IMR-90 (cell line): ENCODE measurements around the gene DACT2. TPM values are rescaled to one million over a fixed set of nuclear protein-coding genes. Genes with fewer than 3 reads are reported as not detected.

Source experiments
- ATAC-seq: fragments of 200-7000 bp; cut with Tn5 transposase; 2 replicates; pipeline ENCODE4 v1.9.1; 2020; ENCODE audit warnings: low read depth, mild to moderate bottlenecking, moderate library complexity
- BruUV-seq: library from RNA; stranded (reverse); fragments of 400-500 nt; replicated peaks from 2 replicates; lab custom pipeline; 2021; lab: Mats Ljungman, UMichigan
- CTCF ChIA-PET: fragments of 300-600 bp; formaldehyde crosslinking; extraction: SDS; loops from one replicate; lab custom pipeline; 2021; ENCODE audit warnings: antibody characterized with exemption; lab: Yijun Ruan, JAX
- POLR2A ChIA-PET: fragments of 300-600 bp; sonication (Branson Sonifier 250); formaldehyde crosslinking; loops from one replicate; lab custom pipeline; 2022; ENCODE audit warnings: antibody characterized with exemption; ENCODE audit not compliant: unreplicated experiment; lab: Charles Lee
- DNase-seq: peaks from one replicate; pipeline ENCODE4 v3.0.0; 2013
- H2AFZ ChIP-seq: replicated peaks from 2 replicates; pipeline ENCODE3; 2013; ENCODE audit warnings: low read length, mild to moderate bottlenecking; ENCODE audit not compliant: poor library complexity
- H2AK5ac ChIP-seq: 2 replicates; pipeline ENCODE4 v1.6.1; 2013; ENCODE audit warnings: low read depth, low read length, inconsistent platforms
- H2AK9ac ChIP-seq: replicated peaks from 2 replicates; pipeline ENCODE3; 2013; ENCODE audit warnings: mild to moderate bottlenecking, low read depth, low read length, moderate library complexity; ENCODE audit not compliant: poor library complexity
- H2BK120ac ChIP-seq: 2 replicates; pipeline ENCODE4 v1.6.1; 2013; ENCODE audit warnings: low read depth, low read length, inconsistent platforms
- H2BK15ac ChIP-seq: 3 replicates; pipeline ENCODE4 v1.6.1; 2013; ENCODE audit warnings: low read depth, low read length, inconsistent platforms
- H2BK20ac ChIP-seq: 2 replicates; pipeline ENCODE4 v1.6.1; 2013; ENCODE audit warnings: low read depth, mild to moderate bottlenecking, inconsistent platforms, low read length, moderate library complexity
- H2BK5ac ChIP-seq: 2 replicates; pipeline ENCODE4 v1.6.1; 2013; ENCODE audit warnings: mild to moderate bottlenecking, low read depth, low read length, inconsistent platforms; ENCODE audit not compliant: poor library complexity, severe bottlenecking
- H3K14ac ChIP-seq: replicated peaks from 2 replicates; pipeline ENCODE4 v1.6.1; 2013; ENCODE audit warnings: low read depth, low read length, inconsistent platforms
- H3K18ac ChIP-seq: 2 replicates; pipeline ENCODE4 v1.6.1; 2013; ENCODE audit warnings: low read depth, low read length, control low read depth
- H3K23ac ChIP-seq: 2 replicates; pipeline ENCODE4 v1.6.1; 2013; ENCODE audit warnings: low read depth, low read length, inconsistent platforms
- H3K27ac ChIP-seq: 2 replicates; pipeline ENCODE4 v1.5.1; 2013; ENCODE audit warnings: mild to moderate bottlenecking, control low read depth, low read length; ENCODE audit not compliant: insufficient read depth
- H3K27me3 ChIP-seq: 2 replicates; pipeline ENCODE4 v1.6.1; 2013; ENCODE audit warnings: low read length; ENCODE audit not compliant: control insufficient read depth, insufficient read depth
- H3K36me3 ChIP-seq: 2 replicates; pipeline ENCODE4 v1.6.1; 2013; ENCODE audit warnings: low read length, mixed read lengths; ENCODE audit not compliant: control insufficient read depth, insufficient read depth
- H3K4ac ChIP-seq: 2 replicates; pipeline ENCODE4 v1.6.1; 2013; ENCODE audit warnings: low read depth, low read length, inconsistent platforms
- H3K4me1 ChIP-seq: 2 replicates; pipeline ENCODE4 v1.6.1; 2013; ENCODE audit warnings: low read length, mixed read lengths; ENCODE audit not compliant: control insufficient read depth, insufficient read depth
- H3K4me2 ChIP-seq: 2 replicates; pipeline ENCODE4 v1.6.1; 2013; ENCODE audit warnings: low read depth, mild to moderate bottlenecking, control low read depth, low read length, moderate library complexity
- H3K4me3 ChIP-seq: 2 replicates; pipeline ENCODE4 v1.5.1; 2013; ENCODE audit warnings: low read depth, mild to moderate bottlenecking, control low read depth, low read length, moderate library complexity; ENCODE audit not compliant: insufficient read depth
- H3K56ac ChIP-seq: 2 replicates; pipeline ENCODE4 v1.6.1; 2013; ENCODE audit warnings: low read length, inconsistent platforms; ENCODE audit not compliant: insufficient read depth; ENCODE audit errors: extremely low read depth
- H3K79me1 ChIP-seq, 2 experiments: 2 replicates each; pipeline ENCODE4 v1.6.1; 2013; ENCODE audit warnings: low read length in 2 of 2, inconsistent platforms in 1 of 2, low read depth in 1 of 2
- H3K9ac ChIP-seq: 2 replicates; pipeline ENCODE4 v1.6.1; 2013; ENCODE audit warnings: low read depth, low read length, control low read depth
- H3K9me1 ChIP-seq: 2 replicates; pipeline ENCODE4 v1.6.1; 2013; ENCODE audit warnings: low read length, inconsistent platforms; ENCODE audit not compliant: insufficient read depth
- H3K9me3 ChIP-seq: 2 replicates; pipeline ENCODE4 v1.6.1; 2013; ENCODE audit warnings: low read length; ENCODE audit not compliant: control insufficient read depth, insufficient read depth
- H4K20me1 ChIP-seq: 2 replicates; pipeline ENCODE4 v1.6.1; 2013; ENCODE audit warnings: low read length, inconsistent platforms; ENCODE audit not compliant: insufficient read depth
- H4K5ac ChIP-seq: 2 replicates; pipeline ENCODE4 v1.6.1; 2013; ENCODE audit warnings: mild to moderate bottlenecking, low read depth, low read length, control low read depth
- H4K8ac ChIP-seq, 2 experiments: 2 replicates each; pipeline ENCODE4 v1.6.1; 2013; ENCODE audit warnings: low read depth in 2 of 2, low read length in 2 of 2, control low read depth in 1 of 2, inconsistent platforms in 1 of 2
- H4K91ac ChIP-seq: 2 replicates; pipeline ENCODE4 v1.6.1; 2013; ENCODE audit warnings: low read depth, low read length, inconsistent platforms; ENCODE audit not compliant: insufficient read depth
- BHLHE40 ChIP-seq: fragments of 150-350 bp; IDR thresholded peaks from 2 replicates; pipeline ENCODE4 v1.6.1; 2016; ENCODE audit warnings: mild to moderate bottlenecking, low read depth, low read length
- CEBPB ChIP-seq: IDR thresholded peaks from 2 replicates; pipeline ENCODE4 v1.6.1; 2012; ENCODE audit warnings: low read depth, low read length, improper control_type of control experiment
- CHD1 ChIP-seq: IDR thresholded peaks from 2 replicates; pipeline ENCODE4 v1.6.1; 2012; ENCODE audit warnings: low read depth, low read length, improper control_type of control experiment
- FOS ChIP-seq: fragments of 150-350 bp; IDR thresholded peaks from 2 replicates; pipeline ENCODE4 v1.6.1; 2016; ENCODE audit warnings: low read depth, low read length
- MAFK ChIP-seq: IDR thresholded peaks from 2 replicates; pipeline ENCODE4 v1.6.1; 2012; ENCODE audit warnings: low read depth, low read length, improper control_type of control experiment
- MAZ ChIP-seq: IDR thresholded peaks from 2 replicates; pipeline ENCODE4 v1.6.1; 2012; ENCODE audit warnings: low read depth, mild to moderate bottlenecking, low read length, improper control_type of control experiment, moderate library complexity, borderline replicate concordance
- MXI1 ChIP-seq: IDR thresholded peaks from 2 replicates; pipeline ENCODE4 v1.6.1; 2012; ENCODE audit warnings: low read depth, mild to moderate bottlenecking, low read length, moderate library complexity, borderline replicate concordance
- NFE2L2 ChIP-seq: fragments of 150-350 bp; IDR thresholded peaks from 2 replicates; pipeline ENCODE4 v1.6.1; 2016; ENCODE audit warnings: low read depth, mild to moderate bottlenecking, low read length
- POLR2A ChIP-seq: IDR thresholded peaks from 2 replicates; pipeline ENCODE4 v1.6.1; 2012; ENCODE audit warnings: mild to moderate bottlenecking, low read depth, low read length
- RAD21 ChIP-seq: IDR thresholded peaks from 2 replicates; pipeline ENCODE4 v1.6.1; 2012; ENCODE audit warnings: low read length, improper control_type of control experiment
- RCOR1 ChIP-seq: IDR thresholded peaks from 2 replicates; pipeline ENCODE4 v1.6.1; 2012; ENCODE audit warnings: mild to moderate bottlenecking, low read length, improper control_type of control experiment; ENCODE audit not compliant: insufficient replicate concordance
- RFX5 ChIP-seq: IDR thresholded peaks from 2 replicates; pipeline ENCODE4 v1.8.0; 2012; ENCODE audit warnings: low read depth, mild to moderate bottlenecking, low read length, moderate library complexity
- SMC3 ChIP-seq: fragments of 150-350 bp; IDR thresholded peaks from 2 replicates; pipeline ENCODE4 v1.6.1; 2016; ENCODE audit warnings: low read depth, mild to moderate bottlenecking, antibody characterized with exemption, low read length, moderate library complexity
- WGBS, 2 experiments: methylation state at CpG; one replicate each; pipeline versions ENCODE4 v1.1.5 to v1.1.7; 2013; ENCODE audit warnings: missing lambda C conversion rate in 2 of 2; ENCODE audit not compliant: insufficient read length in 1 of 2; ENCODE audit errors: extremely low coverage in 2 of 2; 5-methylcytosine and 5-hydroxymethylcytosine counted together
- dilution Hi-C: fragments of 300-500 bp; cut with HindIII; formaldehyde crosslinking; loops from one replicate; pipeline ENCODE4 v1.14.3; 2018; ENCODE audit warnings: low sequenced_read_pairs; ENCODE audit not compliant: unreplicated experiment
- in situ Hi-C: fragments of 300-500 bp; cut with MboI; formaldehyde crosslinking; loops from 3 replicates; pipeline ENCODE4 v1.14.3; 2019; ENCODE audit warnings: low sequenced_read_pairs, inconsistent platforms, mixed read lengths
- intact Hi-C: fragments of 100-400 bp; cut with micrococcal nuclease; formaldehyde crosslinking; loops from 2 replicates; pipeline ENCODE4 v1.10.0; 2022
- polyA plus RNA-seq, 3 experiments: library from polyadenylated mRNA; depleted of rRNA; stranded (reverse); fragments of >200 nt; gene quantifications; 2 replicates each; pipeline ENCODE4 v1.2.3, GENCODE V29; 2012; ENCODE audit warnings: low replicate concordance in 1 of 3
- total RNA-seq: library from RNA; depleted of rRNA; stranded (reverse); fragments of >200 nt; gene quantifications from 2 replicates; pipeline ENCODE4 v1.2.3, GENCODE V29; 2012
- TF ChIP-seq, protein P1 (sequence below): fragments of 150-350 bp; IDR thresholded peaks from 2 replicates; pipeline ENCODE4 v1.6.1; 2017; ENCODE audit warnings: mild to moderate bottlenecking, antibody characterized with exemption, low read length, low read depth
- TF ChIP-seq, protein P2 (sequence below): fragments of 150-350 bp; IDR thresholded peaks from 2 replicates; pipeline ENCODE4 v1.6.1; 2016; ENCODE audit warnings: low read depth, mild to moderate bottlenecking, low read length, moderate library complexity, borderline replicate concordance
- TF ChIP-seq, protein P3 (sequence below): conservative IDR thresholded peaks from 2 replicates; pipeline ENCODE4 v1.5.1; 2012; ENCODE audit warnings: mild to moderate bottlenecking, low read depth, low read length, improper control_type of control experiment

DACT2 gene
- total and polyA plus RNA-seq, 2 of the 4 experiments (the other 2 are of a cell fraction), result not detected

DNA sequence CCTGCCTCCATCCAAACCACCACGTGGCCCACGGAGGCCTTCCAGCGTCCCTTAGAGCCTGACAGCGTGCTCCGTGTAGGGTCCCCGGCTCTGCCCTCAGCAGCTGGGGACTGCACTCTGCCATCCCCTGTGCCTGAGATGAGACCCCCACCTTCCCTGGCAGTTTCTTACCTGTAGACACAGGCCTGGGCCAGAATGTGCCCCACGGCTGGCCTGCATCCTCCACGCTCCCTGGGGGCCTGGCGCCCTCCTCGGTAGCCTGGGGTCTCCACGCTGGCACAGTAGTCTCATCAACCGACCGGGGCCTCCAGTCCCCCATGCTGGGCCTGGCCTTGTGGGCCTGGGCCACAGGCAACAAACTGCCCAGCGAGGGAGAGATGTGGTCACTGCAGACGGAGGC, 9.6 kb downstream of the DACT2 start:
- no peaks in the 10 kb centered on the region for H3K27me3 ChIP-seq
- no peak overlapping the region for H3K9ac ChIP-seq
- H3K4me3 ChIP-seq, result no peak overlapping the region
- H2BK5ac ChIP-seq, result no peak overlapping the region
- H2BK15ac ChIP-seq, result no peak overlapping the region
- TF ChIP-seq FOS (no peak), MXI1 (no peak), MAFK (no peak), SMC3 (no peak), POLR2A (no peak), RAD21 (no peak), BHLHE40 (no peak), NFE2L2 (no peak), CEBPB (no peak), MAZ (no peak), RFX5 (no peak), CHD1 (no peak), RCOR1 (no peak)
- TF ChIP-seq, protein P1, sequence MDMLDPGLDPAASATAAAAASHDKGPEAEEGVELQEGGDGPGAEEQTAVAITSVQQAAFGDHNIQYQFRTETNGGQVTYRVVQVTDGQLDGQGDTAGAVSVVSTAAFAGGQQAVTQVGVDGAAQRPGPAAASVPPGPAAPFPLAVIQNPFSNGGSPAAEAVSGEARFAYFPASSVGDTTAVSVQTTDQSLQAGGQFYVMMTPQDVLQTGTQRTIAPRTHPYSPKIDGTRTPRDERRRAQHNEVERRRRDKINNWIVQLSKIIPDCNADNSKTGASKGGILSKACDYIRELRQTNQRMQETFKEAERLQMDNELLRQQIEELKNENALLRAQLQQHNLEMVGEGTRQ, result no peak
- TF ChIP-seq, protein P2, sequence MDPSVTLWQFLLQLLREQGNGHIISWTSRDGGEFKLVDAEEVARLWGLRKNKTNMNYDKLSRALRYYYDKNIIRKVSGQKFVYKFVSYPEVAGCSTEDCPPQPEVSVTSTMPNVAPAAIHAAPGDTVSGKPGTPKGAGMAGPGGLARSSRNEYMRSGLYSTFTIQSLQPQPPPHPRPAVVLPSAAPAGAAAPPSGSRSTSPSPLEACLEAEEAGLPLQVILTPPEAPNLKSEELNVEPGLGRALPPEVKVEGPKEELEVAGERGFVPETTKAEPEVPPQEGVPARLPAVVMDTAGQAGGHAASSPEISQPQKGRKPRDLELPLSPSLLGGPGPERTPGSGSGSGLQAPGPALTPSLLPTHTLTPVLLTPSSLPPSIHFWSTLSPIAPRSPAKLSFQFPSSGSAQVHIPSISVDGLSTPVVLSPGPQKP, result no peak
- TF ChIP-seq, protein P3, sequence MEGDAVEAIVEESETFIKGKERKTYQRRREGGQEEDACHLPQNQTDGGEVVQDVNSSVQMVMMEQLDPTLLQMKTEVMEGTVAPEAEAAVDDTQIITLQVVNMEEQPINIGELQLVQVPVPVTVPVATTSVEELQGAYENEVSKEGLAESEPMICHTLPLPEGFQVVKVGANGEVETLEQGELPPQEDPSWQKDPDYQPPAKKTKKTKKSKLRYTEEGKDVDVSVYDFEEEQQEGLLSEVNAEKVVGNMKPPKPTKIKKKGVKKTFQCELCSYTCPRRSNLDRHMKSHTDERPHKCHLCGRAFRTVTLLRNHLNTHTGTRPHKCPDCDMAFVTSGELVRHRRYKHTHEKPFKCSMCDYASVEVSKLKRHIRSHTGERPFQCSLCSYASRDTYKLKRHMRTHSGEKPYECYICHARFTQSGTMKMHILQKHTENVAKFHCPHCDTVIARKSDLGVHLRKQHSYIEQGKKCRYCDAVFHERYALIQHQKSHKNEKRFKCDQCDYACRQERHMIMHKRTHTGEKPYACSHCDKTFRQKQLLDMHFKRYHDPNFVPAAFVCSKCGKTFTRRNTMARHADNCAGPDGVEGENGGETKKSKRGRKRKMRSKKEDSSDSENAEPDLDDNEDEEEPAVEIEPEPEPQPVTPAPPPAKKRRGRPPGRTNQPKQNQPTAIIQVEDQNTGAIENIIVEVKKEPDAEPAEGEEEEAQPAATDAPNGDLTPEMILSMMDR, result no peak
- DNase-seq (no peak), ATAC-seq (no peak)
- no peak overlapping the region for H2BK20ac ChIP-seq
- 74% methylated on average over 13 of the region's 15 CpGs; no CpG with 5 or more reads in 1 of the 2 experiments for WGBS, 2 experiments
- no peak overlapping the region for H2AK5ac ChIP-seq
- dilution Hi-C loops, result no loop called here
- H4K20me1 ChIP-seq, result no peaks in the 10 kb centered on the region
- no peak overlapping the region for H3K14ac ChIP-seq
- CTCF ChIA-PET, result no interaction called here
- H4K91ac ChIP-seq, result no peak overlapping the region
- H3K4me1 ChIP-seq, result no peaks in the 10 kb centered on the region
- no peaks in the 10 kb centered on the region for H3K9me1 ChIP-seq
- H3K79me1 ChIP-seq, result no peaks in the 10 kb centered on the region
- H2BK120ac ChIP-seq, result no peak overlapping the region
- H3K56ac ChIP-seq, result no peak overlapping the region
- no peak overlapping the region for H2AK9ac ChIP-seq
- H3K18ac ChIP-seq, result no peak overlapping the region
- no peaks in the 10 kb centered on the region for H3K36me3 ChIP-seq
- BruUV-seq, result no TSS peak
- no peak overlapping the region for H3K23ac ChIP-seq
- in situ Hi-C loops, result no loop called here
- H4K5ac ChIP-seq, result no peak overlapping the region
- no peak overlapping the region for H3K27ac ChIP-seq
- intact Hi-C loops, result no loop called here
- H4K8ac ChIP-seq, result no peak overlapping the region
- peaks cover 64% of the 10 kb centered on the region for H3K9me3 ChIP-seq
- H3K4ac ChIP-seq, result no peak overlapping the region
- no peak overlapping the region for H2AFZ ChIP-seq
- POLR2A ChIA-PET, result no interaction called here
- no peak overlapping the region for H3K4me2 ChIP-seq
